ENCODE measurements around the gene NOS2.

The NOS2 gene

DNA sequence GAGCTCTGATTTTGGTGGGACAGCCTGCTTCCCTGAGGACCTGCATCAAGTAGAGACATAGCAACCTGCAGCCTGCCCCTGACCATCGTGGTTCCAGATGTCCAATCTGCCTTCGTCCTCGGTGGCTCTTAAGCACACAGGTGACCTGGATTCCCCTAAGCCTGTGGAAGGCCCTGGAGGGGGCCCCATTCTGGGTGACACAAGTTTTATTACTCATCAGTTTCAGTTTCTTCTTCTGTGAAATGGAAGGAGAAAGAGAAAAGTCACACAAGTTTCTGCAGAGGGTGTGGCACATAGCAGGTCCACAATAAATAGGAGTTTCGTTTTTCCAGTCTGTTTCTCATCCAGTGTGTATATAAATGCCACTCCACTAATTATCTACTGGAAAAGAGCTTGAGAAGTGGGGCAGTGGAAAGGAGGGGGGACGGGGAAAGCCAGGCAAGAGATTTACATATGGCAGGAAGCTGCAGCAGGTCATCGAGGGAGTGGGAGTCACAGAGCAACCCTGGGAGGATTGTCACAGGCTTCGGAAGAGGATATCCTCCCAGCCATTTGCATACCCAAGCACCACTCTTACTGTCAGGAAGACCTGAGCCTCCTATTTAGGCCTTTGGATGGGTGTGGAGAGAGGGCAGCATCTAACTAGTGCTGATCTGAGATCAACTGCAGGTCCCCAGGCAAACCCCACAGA is 10.0 kb upstream of the NOS2 start:
- no peaks in the 10 kb centered on the region for H3K9me3 ChIP-seq (ENCODE audit: low read length)
- no peak overlapping the region for H2AFZ ChIP-seq (ENCODE audit: low read length)
- H3K4me2 ChIP-seq (ENCODE audit: low read length) = no peak overlapping the region
- H3K36me3 ChIP-seq (ENCODE audit: insufficient read depth, low read length) = no peaks in the 10 kb centered on the region
- TF ChIP-seq CTCF (IDR thresholded peaks at IDR 0.05; ENCODE audit: low read length) = no peak
- no peak for TF ChIP-seq EZH2 (IDR thresholded peaks at IDR 0.05; ENCODE audit: borderline replicate concordance, low read length)
- H3K4me1 ChIP-seq (ENCODE audit: insufficient read depth, low read length, severe bottlenecking) = peaks cover 8% of the 10 kb centered on the region
- no peak overlapping the region for H3K4me3 ChIP-seq (ENCODE audit: low read depth, low read length, poor library complexity, severe bottlenecking)
- H3K27me3 ChIP-seq (ENCODE audit: insufficient read depth, low read length) = no peaks in the 10 kb centered on the region
- H3K9me2 ChIP-seq (ENCODE audit: low read depth, low read length) = no peaks in the 10 kb centered on the region
- H3K9ac ChIP-seq (ENCODE audit: low read length) = no peak overlapping the region
- no peaks in the 10 kb centered on the region for H3K79me2 ChIP-seq (ENCODE audit: insufficient read depth, low read length)
- no peak overlapping the region for H3K27ac ChIP-seq (ENCODE audit: low read depth, low read length, poor library complexity, severe bottlenecking)
- no peaks in the 10 kb centered on the region for H3F3A ChIP-seq (ENCODE audit: insufficient read depth, low read length)
- H4K20me1 ChIP-seq (ENCODE audit: insufficient read depth, low read length) = no peaks in the 10 kb centered on the region

- TF ChIP-seq EZH2 (IDR thresholded peaks at IDR 0.05; ENCODE audit: borderline replicate concordance, low read length) (no peak), CTCF (IDR thresholded peaks at IDR 0.05; ENCODE audit: low read length) (no peak)
- Histone ChIP-seq H3K9me3 (ENCODE audit: low read length) (no peaks in the 10 kb centered on the region), H4K20me1 (ENCODE audit: insufficient read depth, low read length) (no peaks in the 10 kb centered on the region), H3K36me3 (ENCODE audit: insufficient read depth, low read length) (no peaks in the 10 kb centered on the region), H3K4me1 (ENCODE audit: insufficient read depth, low read length, severe bottlenecking) (peaks cover 8% of the 10 kb centered on the region), H2AFZ (ENCODE audit: low read length) (no peak overlapping the region), H3K9ac (ENCODE audit: low read length) (no peak overlapping the region), H3K4me2 (ENCODE audit: low read length) (no peak overlapping the region), H3K9me2 (ENCODE audit: low read depth, low read length) (no peaks in the 10 kb centered on the region), H3K27me3 (ENCODE audit: insufficient read depth, low read length) (no peaks in the 10 kb centered on the region), H3F3A (ENCODE audit: insufficient read depth, low read length) (no peaks in the 10 kb centered on the region), H3K79me2 (ENCODE audit: insufficient read depth, low read length) (no peaks in the 10 kb centered on the region), H3K4me3 (ENCODE audit: low read depth, low read length, poor library complexity, severe bottlenecking) (no peak overlapping the region), H3K27ac (ENCODE audit: low read depth, low read length, poor library complexity, severe bottlenecking) (no peak overlapping the region)
These were observed 9.2 kb upstream of the NOS2 start for GRCh38 chr17:27809555-27809954.

DNA sequence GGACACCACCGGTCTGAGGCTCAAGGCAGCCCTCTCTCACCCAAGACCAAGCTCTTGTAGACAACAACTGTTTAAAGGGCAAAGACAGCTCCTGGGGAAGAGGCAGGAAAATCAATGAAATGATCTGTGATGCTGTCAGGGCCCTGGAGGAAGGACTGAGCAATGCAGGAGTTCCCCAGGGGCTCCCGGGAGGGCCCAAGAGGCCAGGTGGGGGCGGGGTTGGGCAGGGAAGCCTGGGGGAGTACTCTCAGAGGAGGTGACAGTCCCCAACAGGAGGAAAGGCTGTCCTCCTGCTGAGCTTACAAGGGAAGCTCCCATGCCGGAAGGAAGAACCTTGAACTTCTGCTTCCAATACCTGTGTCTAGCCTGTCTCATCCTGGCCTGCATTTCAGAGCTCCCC is 8.3 kb upstream of the NOS2 start:
- H3K9me2 ChIP-seq (ENCODE audit: low read depth, low read length) = no peaks in the 10 kb centered on the region
- no peaks in the 10 kb centered on the region for H3F3A ChIP-seq (ENCODE audit: insufficient read depth, low read length)
- no peaks in the 10 kb centered on the region for H3K36me3 ChIP-seq (ENCODE audit: insufficient read depth, low read length)
- H3K4me2 ChIP-seq (ENCODE audit: low read length) = no peak overlapping the region
- no peaks in the 10 kb centered on the region for H4K20me1 ChIP-seq (ENCODE audit: insufficient read depth, low read length)
- H3K9ac ChIP-seq (ENCODE audit: low read length) = no peak overlapping the region
- H3K4me3 ChIP-seq (ENCODE audit: low read depth, low read length, poor library complexity, severe bottlenecking) = no peak overlapping the region
- no peak overlapping the region for H3K27ac ChIP-seq (ENCODE audit: low read depth, low read length, poor library complexity, severe bottlenecking)
- no peaks in the 10 kb centered on the region for H3K9me3 ChIP-seq (ENCODE audit: low read length)
- H3K27me3 ChIP-seq (ENCODE audit: insufficient read depth, low read length) = no peaks in the 10 kb centered on the region
- H2AFZ ChIP-seq (ENCODE audit: low read length) = no peak overlapping the region
- TF ChIP-seq EZH2 (IDR thresholded peaks at IDR 0.05; ENCODE audit: borderline replicate concordance, low read length) = no peak
- no peak for TF ChIP-seq CTCF (IDR thresholded peaks at IDR 0.05; ENCODE audit: low read length)
- peaks cover 8% of the 10 kb centered on the region for H3K4me1 ChIP-seq (ENCODE audit: insufficient read depth, low read length, severe bottlenecking)
- no peaks in the 10 kb centered on the region for H3K79me2 ChIP-seq (ENCODE audit: insufficient read depth, low read length)
